A549 (cell line): ENCODE results near the gene MDM1. TPM values are rescaled to one million over a fixed set of nuclear protein-coding genes. Genes with fewer than 3 reads are reported as not detected.

Source experiments
- ATAC-seq, 2 experiments: fragments of 200-7000 bp in 1 of 2; fragments of >200 bp in 1 of 2; cut with Nextera tagmentation in 1 of 2; cut with Tn5 transposase in 1 of 2; 3 replicates each; pipeline versions ENCODE4 v1.8.0 to v1.9.1; 2018 to 2020; ENCODE audit warnings: mild to moderate bottlenecking in 1 of 2, moderate library complexity in 1 of 2
- CTCF ChIA-PET: fragments of 300-600 bp; sonication (Branson Sonifier 250); formaldehyde crosslinking; extraction: SDS; loops from one replicate; lab custom pipeline; 2021; ENCODE audit warnings: antibody characterized with exemption, inconsistent platforms; lab: Yijun Ruan, JAX
- POLR2A ChIA-PET: fragments of 350-600 bp; formaldehyde crosslinking; extraction: SDS; loops from one replicate; lab custom pipeline; 2021; ENCODE audit warnings: antibody characterized with exemption, inconsistent platforms; lab: Yijun Ruan, JAX
- DNase-seq, 2 experiments: peaks; one replicate each; pipeline versions ENCODE4 v3.0.0 to v3.0.0-alpha.2; 2011 to 2016; ENCODE audit warnings: low read depth in 1 of 2, low spot score in 1 of 2
- FAIRE-seq: peaks from 2 replicates; lab custom pipeline; 2011; peaks lifted over from hg19 to GRCh38; lab: Jason Lieb, UNC
- H3K27ac ChIP-seq, 2 experiments: fragments of >200 bp; sonication (Bioruptor Twin); formaldehyde crosslinking; 3 replicates each; pipeline ENCODE4 v1.5.1; 2016 to 2017
- H3K4me1 ChIP-seq: fragments of >200 bp; sonication (Bioruptor Twin); formaldehyde crosslinking; 3 replicates; pipeline ENCODE4 v1.6.1; 2016
- H3K4me2 ChIP-seq: fragments of >200 bp; sonication (Bioruptor Twin); formaldehyde crosslinking; 3 replicates; pipeline ENCODE4 v1.6.1; 2016
- H3K4me3 ChIP-seq: fragments of >200 bp; sonication (Bioruptor Twin); formaldehyde crosslinking; 3 replicates; pipeline ENCODE4 v1.5.1; 2016
- H3K9me3 ChIP-seq: fragments of >200 bp; sonication (Bioruptor Twin); formaldehyde crosslinking; 3 replicates; pipeline ENCODE4 v1.6.1; 2016
- ATOH8 ChIP-seq: fragments of 250-450 bp; sonication (Bioruptor Pico); IDR thresholded peaks from 2 replicates; pipeline ENCODE4 v1.5.0; 2020; ENCODE audit warnings: low read depth, mild to moderate bottlenecking, moderate library complexity
- BCL3 ChIP-seq: fragments of >200 bp; sonication (Bioruptor Twin); formaldehyde crosslinking; IDR thresholded peaks from 3 replicates; pipeline ENCODE4 v1.6.1; 2016
- CEBPB ChIP-seq, 2 experiments: fragments of >200 bp in 1 of 2; sonication (Bioruptor Twin) in 1 of 2; formaldehyde crosslinking in 1 of 2; IDR thresholded peaks; 2 replicates each; pipeline ENCODE4 v1.6.1; 2012 to 2016
- CHD4 ChIP-seq: fragments of 200-600 bp; sonication (generic); IDR thresholded peaks from 2 replicates; pipeline ENCODE4 v1.6.1; 2016; ENCODE audit warnings: antibody characterized with exemption, mild to moderate bottlenecking, borderline replicate concordance
- E2F6 ChIP-seq: IDR thresholded peaks from 2 replicates; pipeline ENCODE4 v1.6.1; 2012; ENCODE audit warnings: low read depth, borderline replicate concordance
- EHF ChIP-seq: fragments of 250-450 bp; sonication (Bioruptor Pico); IDR thresholded peaks from 2 replicates; pipeline ENCODE4 v1.5.0; 2020; ENCODE audit warnings: mild to moderate bottlenecking
- ESRRA ChIP-seq: fragments of 150-350 bp; IDR thresholded peaks from 2 replicates; pipeline ENCODE4 v1.6.1; 2014; ENCODE audit warnings: mild to moderate bottlenecking, low read length, borderline replicate concordance
- GATA3 ChIP-seq: IDR thresholded peaks from 2 replicates; pipeline ENCODE4 v1.6.1; 2012; ENCODE audit warnings: borderline replicate concordance
- HMGXB4 ChIP-seq: fragments of 250-450 bp; sonication (Bioruptor Pico); IDR thresholded peaks from 2 replicates; pipeline ENCODE4 v1.5.0; 2021; ENCODE audit warnings: mild to moderate bottlenecking, moderate library complexity, borderline replicate concordance
- KDM5A ChIP-seq: fragments of 200-600 bp; sonication (generic); IDR thresholded peaks from 2 replicates; pipeline ENCODE4 v1.6.1; 2016; ENCODE audit warnings: antibody characterized with exemption, mild to moderate bottlenecking
- PBX3 ChIP-seq: IDR thresholded peaks from 2 replicates; pipeline ENCODE4 v1.6.1; 2012
- POLR2AphosphoS2 ChIP-seq: conservative IDR thresholded peaks from 2 replicates; pipeline ENCODE4 v1.6.1; 2012; ENCODE audit warnings: low read length, improper control_type of control experiment, inconsistent platforms
- RAD21 ChIP-seq, 2 experiments: fragments of >200 bp in 1 of 2; sonication (Bioruptor Twin) in 1 of 2; formaldehyde crosslinking in 1 of 2; IDR thresholded peaks in 1 of 2; conservative IDR thresholded peaks in 1 of 2; 2 replicates in 1 of 2; 3 replicates in 1 of 2; pipeline ENCODE4 v1.6.1; 2012 to 2018; ENCODE audit warnings: inconsistent platforms in 1 of 2
- RARB ChIP-seq: fragments of 250-450 bp; sonication (Bioruptor Pico); IDR thresholded peaks from 2 replicates; pipeline ENCODE4 v1.8.0; 2021; ENCODE audit warnings: mild to moderate bottlenecking, moderate library complexity
- RCOR1 ChIP-seq: fragments of 150-350 bp; IDR thresholded peaks from 2 replicates; pipeline ENCODE4 v1.6.1; 2014; ENCODE audit warnings: antibody characterized with exemption, low read length, low read depth
- SREBF2 ChIP-seq: fragments of 450-650 bp; IDR thresholded peaks from 2 replicates; pipeline ENCODE4 v1.6.1; 2014; ENCODE audit warnings: mild to moderate bottlenecking, moderate library complexity
- ZC3H11A ChIP-seq: fragments of 450-650 bp; IDR thresholded peaks from 2 replicates; pipeline ENCODE4 v1.6.1; 2014; ENCODE audit warnings: antibody characterized with exemption, mild to moderate bottlenecking
- ZFP36 ChIP-seq: fragments of 450-650 bp; IDR thresholded peaks from 2 replicates; pipeline ENCODE4 v1.6.1; 2014; ENCODE audit warnings: borderline replicate concordance; ENCODE audit not compliant: partially characterized antibody
- ZSCAN20 ChIP-seq: fragments of 250-450 bp; sonication (Bioruptor Pico); IDR thresholded peaks from 2 replicates; pipeline ENCODE4 v1.8.0; 2022; ENCODE audit warnings: mild to moderate bottlenecking, moderate library complexity
- WGBS: methylation state at CpG from one replicate; pipeline ENCODE4 v1.1.6; 2017; ENCODE audit errors: missing lambda C conversion rate; 5-methylcytosine and 5-hydroxymethylcytosine counted together
- polyA plus RNA-seq, 4 experiments: library from polyadenylated mRNA; depleted of rRNA in 3 of 4; stranded (reverse); fragments of >200 nt; fragmentation: RNase III in 1 of 4; extraction: RNeasy Plus Mini Kit Qiagen cat#74134 plus additional on column Dnase treatment in 1 of 4; gene quantifications; 2 replicates in 3 of 4; 3 replicates in 1 of 4; pipeline ENCODE4 v1.2.3, GENCODE V29; 2011 to 2017

The MDM1 gene
- polyA plus RNA-seq, 2 of the 4 experiments (the other 2 are of a cell fraction), result 12.5 to 24.5 TPM

GRCh38 chr12:68276402-68276930 is 55.7 kb downstream of the MDM1 start:
- FAIRE-seq (no peak), ATAC-seq (no peak)
- POLR2A ChIA-PET, result no interaction called here
- Histone ChIP-seq H3K4me3 (no peak overlapping the region), H3K4me1 (no peaks in the 10 kb centered on the region), H3K9me3 (no peaks in the 10 kb centered on the region)
- CTCF ChIA-PET, result interaction anchor here (0.6 kb wide), 1 partner anchor 1540 kb away, joined by 5 read pairs; no protein-coding TSS in a partner anchor
- TF ChIP-seq RCOR1 (no peak), CEBPB (IDR thresholded peaks at IDR 0.05) (no peak), ESRRA (no peak), SREBF2 (no peak), ATOH8 (CRISPR knock-in tag) (no peak), HMGXB4 (CRISPR knock-in tag) (no peak), EHF (CRISPR knock-in tag) (no peak)
- TF ChIP-seq, all 56 proteins: peak for 0
- H3K4me2 ChIP-seq, result no peak overlapping the region
- no peak for DNase-seq
- H3K27ac ChIP-seq, result no peak overlapping the region
- 62% methylated on average over 6 of the region's 6 CpGs for WGBS

- H3K4me1 ChIP-seq, result no peaks in the 10 kb centered on the region
- ChIA-PET POLR2A (no interaction called here), CTCF (interaction anchor here (0.6 to 1.6 kb wide), 4 partner anchors 13 to 1018 kb away, joined by 3 to 5 read pairs (median 4); no protein-coding TSS in a partner anchor)
- ATAC-seq (no peak), DNase-seq (no peak), FAIRE-seq (no peak)
- TF ChIP-seq RAD21 (conservative IDR thresholded peaks at IDR 0.05 in 1 of 2, IDR thresholded peaks at IDR 0.05 in 1 of 2) (no peak), ZSCAN20 (CRISPR knock-in tag) (no peak), PBX3 (no peak), RCOR1 (no peak), POLR2AphosphoS2 (no peak), ZFP36 (no peak), CEBPB (IDR thresholded peaks at IDR 0.05) (no peak), E2F6 (no peak), BCL3 (no peak), GATA3 (no peak)
- no peaks in the 10 kb centered on the region for H3K9me3 ChIP-seq
- H3K4me2 ChIP-seq, result no peak overlapping the region
- no peak overlapping the region for H3K4me3 ChIP-seq
- no peak overlapping the region for H3K27ac ChIP-seq
These were observed 59.4 kb downstream of the MDM1 start for GRCh38 chr12:68272732-68273131.

- no peak for TF ChIP-seq ZSCAN20 (CRISPR knock-in tag)
- no peak for TF ChIP-seq KDM5A
- no peak for TF ChIP-seq BCL3
- TF ChIP-seq RARB (CRISPR knock-in tag), result no peak
- TF ChIP-seq E2F6, result no peak
- no peak for TF ChIP-seq ZC3H11A
- no peak for TF ChIP-seq CHD4
- TF ChIP-seq, all 56 proteins: peak for 0
- Histone ChIP-seq H3K27ac (no peak overlapping the region), H3K4me1 (no peaks in the 10 kb centered on the region), H3K4me2 (no peak overlapping the region), H3K4me3 (no peak overlapping the region), H3K9me3 (no peaks in the 10 kb centered on the region)
- ChIA-PET POLR2A (no interaction called here), CTCF (interaction anchor here (1.0 to 1.6 kb wide), 3 partner anchors 11 to 231 kb away, joined by 3 to 5 read pairs (median 4); no protein-coding TSS in a partner anchor)
- WGBS, result 37% methylated on average over 8 of the region's 8 CpGs
- DNase-seq, result no peak
- no peak for FAIRE-seq
- no peak for ATAC-seq
These were observed 60.8 kb downstream of the MDM1 start for GRCh38 chr12:68271346-68271745.
